GM12865 (cell line): ENCODE results near the gene CCDC54.

Experiments
- DNase-seq: peaks from one replicate; pipeline ENCODE4 v3.0.0; 2010; ENCODE audit warnings: low read depth
- H3K4me3 ChIP-seq: 2 replicates; pipeline ENCODE4 v1.5.1; 2011; ENCODE audit warnings: mild to moderate bottlenecking, low read depth, low read length, control low read depth
- TF ChIP-seq, protein P1 (sequence below): IDR thresholded peaks from 2 replicates; pipeline ENCODE4 v1.5.1; 2011; ENCODE audit warnings: low read length, control low read depth, low read depth, inconsistent platforms; ENCODE audit not compliant: insufficient read depth; ENCODE audit errors: missing control alignments

The CCDC54 gene

DNA sequence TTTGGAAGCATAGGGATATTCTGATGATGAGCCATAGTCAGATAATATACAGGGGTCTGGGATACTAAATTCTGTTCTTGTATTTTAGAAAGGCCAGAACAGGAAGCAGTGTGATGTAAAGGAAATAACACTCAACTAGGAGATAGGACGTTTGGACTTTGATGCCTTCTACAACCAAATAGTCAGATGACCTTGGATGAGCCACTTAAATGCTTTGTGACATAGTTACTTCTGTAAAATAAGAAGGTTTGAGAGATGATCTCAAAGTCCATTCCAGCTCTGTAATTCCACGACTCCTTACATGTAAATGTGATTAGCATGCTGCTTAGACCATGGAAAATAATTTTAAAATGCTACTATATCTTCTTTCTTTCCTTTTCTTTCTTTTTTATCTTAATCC, 29.5 kb upstream of the CCDC54 start:
- TF ChIP-seq, protein P1, sequence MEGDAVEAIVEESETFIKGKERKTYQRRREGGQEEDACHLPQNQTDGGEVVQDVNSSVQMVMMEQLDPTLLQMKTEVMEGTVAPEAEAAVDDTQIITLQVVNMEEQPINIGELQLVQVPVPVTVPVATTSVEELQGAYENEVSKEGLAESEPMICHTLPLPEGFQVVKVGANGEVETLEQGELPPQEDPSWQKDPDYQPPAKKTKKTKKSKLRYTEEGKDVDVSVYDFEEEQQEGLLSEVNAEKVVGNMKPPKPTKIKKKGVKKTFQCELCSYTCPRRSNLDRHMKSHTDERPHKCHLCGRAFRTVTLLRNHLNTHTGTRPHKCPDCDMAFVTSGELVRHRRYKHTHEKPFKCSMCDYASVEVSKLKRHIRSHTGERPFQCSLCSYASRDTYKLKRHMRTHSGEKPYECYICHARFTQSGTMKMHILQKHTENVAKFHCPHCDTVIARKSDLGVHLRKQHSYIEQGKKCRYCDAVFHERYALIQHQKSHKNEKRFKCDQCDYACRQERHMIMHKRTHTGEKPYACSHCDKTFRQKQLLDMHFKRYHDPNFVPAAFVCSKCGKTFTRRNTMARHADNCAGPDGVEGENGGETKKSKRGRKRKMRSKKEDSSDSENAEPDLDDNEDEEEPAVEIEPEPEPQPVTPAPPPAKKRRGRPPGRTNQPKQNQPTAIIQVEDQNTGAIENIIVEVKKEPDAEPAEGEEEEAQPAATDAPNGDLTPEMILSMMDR: no peak
- no peak overlapping the region for H3K4me3 ChIP-seq
- no peak for DNase-seq

GRCh38 chr3:107356706-107357105, 20.5 kb upstream of the CCDC54 start:
- no peak overlapping the region for H3K4me3 ChIP-seq
- TF ChIP-seq, protein P1: no peak

DNA sequence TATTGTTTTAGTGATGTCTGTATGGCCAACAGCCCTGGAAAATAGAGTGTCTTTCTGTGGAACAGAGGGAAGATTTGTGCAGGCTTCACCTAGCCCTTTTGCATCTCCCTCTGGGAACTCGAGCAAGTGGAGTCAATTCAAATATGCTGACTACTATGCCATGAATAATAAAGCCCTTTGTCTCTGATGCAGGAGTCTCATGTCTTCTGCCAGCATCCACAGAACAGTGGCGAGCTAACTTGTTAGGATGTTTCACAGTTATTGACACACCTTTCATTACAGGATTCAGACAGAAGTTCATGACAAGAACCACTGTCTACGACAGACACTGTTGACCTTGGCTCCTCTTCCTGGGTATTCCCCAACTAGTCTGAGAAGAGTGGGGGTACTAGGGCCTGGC, 15.6 kb upstream of the CCDC54 start:
- no peak overlapping the region for H3K4me3 ChIP-seq
- TF ChIP-seq, protein P1: no peak
- DNase-seq: no peak

More at GRCh38 chr3:107356706-107357105, 20.5 kb upstream of the CCDC54 start:
- DNase-seq: no peak

GRCh38 chr3:107365051-107365450, 12.2 kb upstream of the CCDC54 start:
- TF ChIP-seq, protein P1: no peak
- DNase-seq: no peak
- no peak overlapping the region for H3K4me3 ChIP-seq

DNA sequence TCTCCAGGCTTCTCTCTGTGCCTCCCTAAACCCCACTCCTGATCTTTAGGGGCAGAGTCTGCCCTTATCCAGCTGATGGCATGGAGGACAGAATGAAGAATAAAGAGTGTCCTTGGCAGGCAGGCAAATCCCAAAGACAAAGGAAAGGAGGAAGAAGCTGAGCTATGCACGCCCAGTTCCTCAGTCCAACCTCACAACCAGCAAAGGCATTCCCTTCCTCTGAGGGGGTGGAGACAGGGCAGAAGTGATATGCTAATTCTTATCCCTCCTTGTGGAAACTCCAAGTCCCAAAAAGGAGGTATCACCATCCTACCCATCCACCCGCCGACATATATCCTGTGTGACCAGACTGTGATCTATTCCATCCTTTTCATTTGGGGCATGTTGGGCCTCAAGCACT, 10.5 kb upstream of the CCDC54 start:
- no peak overlapping the region for H3K4me3 ChIP-seq
- no peak for DNase-seq
- TF ChIP-seq, protein P1: no peak

GRCh38 chr3:107367353-107367752, 9.9 kb upstream of the CCDC54 start:
- H3K4me3 ChIP-seq: no peak overlapping the region
- TF ChIP-seq, protein P1: no peak

DNA sequence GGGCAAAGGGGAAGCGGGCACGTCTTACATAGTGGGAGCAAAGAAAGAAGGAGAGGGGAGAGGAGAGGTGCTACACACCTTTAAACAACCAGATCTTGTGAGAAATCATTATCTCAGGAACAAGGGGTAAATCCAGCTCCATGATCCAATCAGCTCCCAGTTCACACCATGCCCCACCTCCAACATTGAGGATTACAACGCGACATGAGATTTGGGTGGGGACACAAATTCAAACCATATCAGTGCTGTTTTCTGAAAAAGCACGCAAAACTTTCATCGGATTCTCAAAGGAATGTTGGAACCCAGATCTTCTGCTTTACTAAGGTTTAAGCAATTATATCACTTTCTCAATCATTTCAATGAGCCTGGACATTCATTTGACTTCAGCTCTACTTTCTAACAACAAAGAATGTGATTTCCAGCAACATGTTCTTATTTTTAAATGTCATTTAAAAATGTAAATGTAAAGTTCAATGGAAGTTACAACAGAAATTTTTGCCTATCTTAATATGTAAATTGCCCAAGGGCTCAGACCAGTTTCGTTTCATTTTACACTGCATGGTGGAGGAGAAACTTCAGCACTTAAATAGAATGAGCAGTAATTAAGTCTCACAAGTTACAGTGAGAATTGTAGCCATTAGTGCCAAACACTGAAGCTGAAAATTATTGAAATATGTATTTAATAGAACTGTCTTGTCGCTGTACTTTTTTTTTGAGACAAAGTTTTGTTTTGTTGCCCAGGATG, 8.4 kb upstream of the CCDC54 start:
- TF ChIP-seq, protein P1: no peak
- H3K4me3 ChIP-seq: no peak overlapping the region
- no peak for DNase-seq

More at GRCh38 chr3:107367353-107367752, 9.9 kb upstream of the CCDC54 start:
- no peak for DNase-seq
